ENCODE data around the gene FILIP1L.

FILIP1L gene

GRCh38 chr3:100042166-100042981, 71.9 kb downstream of the FILIP1L start:
- no peak for DNase-seq (ENCODE audit: low spot score)

GRCh38 chr3:100041328-100041749, 73.0 kb downstream of the FILIP1L start:
- no peak for DNase-seq (ENCODE audit: low spot score)

GRCh38 chr3:100040451-100041225, 73.7 kb downstream of the FILIP1L start:
- no peak for DNase-seq (ENCODE audit: low spot score)

GRCh38 chr3:100039075-100039474, 75.2 kb downstream of the FILIP1L start:
- DNase-seq (ENCODE audit: low spot score), result no peak

- no peak for DNase-seq (ENCODE audit: low spot score)
These were observed 80.3 kb downstream of the FILIP1L start for GRCh38 chr3:100033903-100034471.

GRCh38 chr3:100033184-100033583, 81.1 kb downstream of the FILIP1L start:
- DNase-seq (ENCODE audit: low spot score), result no peak

- DNase-seq (ENCODE audit: low spot score), result no peak
These were observed 82.1 kb downstream of the FILIP1L start for GRCh38 chr3:100032243-100032642.

GRCh38 chr3:100030914-100031425, 83.3 kb downstream of the FILIP1L start:
- DNase-seq (ENCODE audit: low spot score), result no peak

GRCh38 chr3:100030346-100030745, 84.0 kb downstream of the FILIP1L start:
- no peak for DNase-seq (ENCODE audit: low spot score)

- DNase-seq (ENCODE audit: low spot score), result no peak
These were observed 84.6 kb downstream of the FILIP1L start for GRCh38 chr3:100029689-100030088.

- no peak for DNase-seq (ENCODE audit: low spot score)
These were observed 85.2 kb downstream of the FILIP1L start for GRCh38 chr3:100029052-100029451.

- DNase-seq (ENCODE audit: low spot score), result no peak
These were observed 87.0 kb downstream of the FILIP1L start for GRCh38 chr3:100027321-100027720.

- no peak for DNase-seq (ENCODE audit: low spot score)
These were observed 89.6 kb downstream of the FILIP1L start for GRCh38 chr3:100024520-100025303.

GRCh38 chr3:100023595-100023994, 90.7 kb downstream of the FILIP1L start:
- DNase-seq (ENCODE audit: low spot score), result no peak

GRCh38 chr3:100023150-100023549, 91.2 kb downstream of the FILIP1L start:
- DNase-seq (ENCODE audit: low spot score), result no peak

- DNase-seq (ENCODE audit: low spot score), result no peak
These were observed 91.8 kb downstream of the FILIP1L start for GRCh38 chr3:100022506-100022905.

GRCh38 chr3:100020876-100021644, 93.2 kb downstream of the FILIP1L start:
- DNase-seq (ENCODE audit: low spot score), result no peak

- DNase-seq (ENCODE audit: low spot score), result no peak
These were observed 94.6 kb downstream of the FILIP1L start for GRCh38 chr3:100019719-100020118.

GRCh38 chr3:100018806-100019205, 95.5 kb downstream of the FILIP1L start:
- no peak for DNase-seq (ENCODE audit: low spot score)

- no peak for DNase-seq (ENCODE audit: low spot score)
These were observed 104.2 kb downstream of the FILIP1L start for GRCh38 chr3:100010087-100010417.

Measured in CD4-positive, alpha-beta T cell treated with Interleukin-2 at 100 ng/mL for 4 hours (primary cell).